OCI-M2 (cell line): Measurements from ENCODE around the gene SNX33.
"Not testable (repeated sequence)": the region's sequence is repeated elsewhere in the genome, so short reads cannot be mapped to it uniquely, and the experiment has no call there.

Experiments
- DNase-seq: peaks from one replicate; lab custom pipeline; 2025; ENCODE audit not compliant: unreplicated experiment; lab: John Stamatoyannopoulos, UW

SNX33 gene

GRCh38 chr15:75659928-75660645 is 12.4 kb downstream of the SNX33 start:
- no peak for DNase-seq

GRCh38 chr15:75661100-75661755 is 13.5 kb downstream of the SNX33 start:
- no peak for DNase-seq

- no peak for DNase-seq
Measured at GRCh38 chr15:75661756-75662140, 14.0 kb downstream of the SNX33 start.

- DNase-seq, result no peak
Measured at GRCh38 chr15:75662823-75663519, 15.3 kb downstream of the SNX33 start.

GRCh38 chr15:75663931-75664421 is 16.3 kb downstream of the SNX33 start:
- DNase-seq, result no peak

GRCh38 chr15:75666823-75667501 is 19.2 kb downstream of the SNX33 start:
- DNase-seq, result no peak

GRCh38 chr15:75669191-75669878 is 21.6 kb downstream of the SNX33 start:
- DNase-seq, result no peak

GRCh38 chr15:75669879-75670212 is 22.1 kb downstream of the SNX33 start:
- no peak for DNase-seq

- no peak for DNase-seq
Measured at GRCh38 chr15:75671730-75672602, 24.3 kb downstream of the SNX33 start.

- DNase-seq, result no peak
Measured at GRCh38 chr15:75672646-75673425, 25.1 kb downstream of the SNX33 start.

GRCh38 chr15:75673426-75674235 is 25.9 kb downstream of the SNX33 start:
- no peak for DNase-seq

GRCh38 chr15:75674366-75674765 is 26.7 kb downstream of the SNX33 start:
- DNase-seq, result no peak

GRCh38 chr15:75675579-75676404 is 28.1 kb downstream of the SNX33 start:
- no peak for DNase-seq

- no peak for DNase-seq
Measured at GRCh38 chr15:75676688-75677464, 29.2 kb downstream of the SNX33 start.

GRCh38 chr15:75677465-75678323 is 30.0 kb downstream of the SNX33 start:
- DNase-seq, result no peak

GRCh38 chr15:75678324-75678690 is 30.6 kb downstream of the SNX33 start:
- DNase-seq, result not testable (repeated sequence)
